Measurements from ENCODE around the gene TRIM46.
"Not testable (repeated sequence)": the region's sequence is repeated elsewhere in the genome, so short reads cannot be mapped to it uniquely, and the experiment has no call there.

The TRIM46 gene

GRCh38 chr1:155167166-155168104, 6.2 kb upstream of the TRIM46 start:
- H3K4me3 ChIP-seq (ENCODE audit: low read depth, low read length) = no peak overlapping the region
- peak; percentile 87 for TF ChIP-seq CTCF (IDR thresholded peaks at IDR 0.05; ENCODE audit: insufficient read depth, low read length, missing control alignments)
- ChIA-PET POLR2A (interaction anchor here (0.5 to 1.6 kb wide), 3 partner anchors 70 to 139 kb away, joined by 4 to 6 read pairs (median 4); no protein-coding TSS in a partner anchor), CTCF (interaction anchor here (0.6 to 14.6 kb wide), 27 partner anchors 7 to 1332 kb away, joined by 3 to 457 read pairs (median 6); partner anchors contain the start of gene DPM3)
- no peak for DNase-seq (ENCODE audit: low read depth, low spot score)

GRCh38 chr1:155168105-155168445, 5.6 kb upstream of the TRIM46 start:
- not testable (repeated sequence) for H3K4me3 ChIP-seq (ENCODE audit: low read depth, low read length); DNase-seq (ENCODE audit: low read depth, low spot score)
- CTCF ChIA-PET = interaction anchor here (0.7 to 14.6 kb wide), 24 partner anchors 9 to 523 kb away, joined by 3 to 457 read pairs (median 6); partner anchors contain the start of gene DPM3
- POLR2A ChIA-PET = interaction anchor here (1.0 to 1.6 kb wide), 2 partner anchors 70 to 76 kb away, joined by 4 to 6 read pairs; no protein-coding TSS in a partner anchor

- no peak overlapping the region for H3K4me3 ChIP-seq (ENCODE audit: low read depth, low read length)
- ChIA-PET POLR2A (interaction anchor here (1.0 to 1.6 kb wide), 2 partner anchors 71 to 77 kb away, joined by 4 to 6 read pairs; no protein-coding TSS in a partner anchor), CTCF (interaction anchor here (0.6 to 14.6 kb wide), 25 partner anchors 9 to 523 kb away, joined by 3 to 457 read pairs (median 6); partner anchors contain the start of gene DPM3)
- no peak for DNase-seq (ENCODE audit: low read depth, low spot score)
- no peak for TF ChIP-seq CTCF (IDR thresholded peaks at IDR 0.05; ENCODE audit: insufficient read depth, low read length, missing control alignments)
These were observed 5.0 kb upstream of the TRIM46 start for GRCh38 chr1:155168456-155169210.

- ChIA-PET POLR2A (no interaction called here), CTCF (interaction anchor here (1.1 to 14.6 kb wide), 9 partner anchors 11 to 118 kb away, joined by 3 to 457 read pairs (median 12); partner anchors contain the start of gene ADAM15)
- DNase-seq (ENCODE audit: low read depth, low spot score) = no peak
- TF ChIP-seq CTCF (IDR thresholded peaks at IDR 0.05; ENCODE audit: insufficient read depth, low read length, missing control alignments) = no peak
- no peak overlapping the region for H3K4me3 ChIP-seq (ENCODE audit: low read depth, low read length)
These were observed 4.1 kb upstream of the TRIM46 start for GRCh38 chr1:155169541-155169940.

- ChIA-PET CTCF (interaction anchor here (0.6 to 14.6 kb wide), 9 partner anchors 22 to 126 kb away, joined by 3 to 457 read pairs (median 5); partner anchors contain the start of gene ADAM15), POLR2A (no interaction called here)
- no peak overlapping the region for H3K4me3 ChIP-seq (ENCODE audit: low read depth, low read length)
- DNase-seq (ENCODE audit: low read depth, low spot score) = no peak
- TF ChIP-seq CTCF (IDR thresholded peaks at IDR 0.05; ENCODE audit: insufficient read depth, low read length, missing control alignments) = no peak
These were observed 3.4 kb upstream of the TRIM46 start for GRCh38 chr1:155170101-155170785.

GRCh38 chr1:155170806-155171205, 2.8 kb upstream of the TRIM46 start:
- no peak for TF ChIP-seq CTCF (IDR thresholded peaks at IDR 0.05; ENCODE audit: insufficient read depth, low read length, missing control alignments)
- POLR2A ChIA-PET = no interaction called here
- no peak overlapping the region for H3K4me3 ChIP-seq (ENCODE audit: low read depth, low read length)
- DNase-seq (ENCODE audit: low read depth, low spot score) = no peak
- CTCF ChIA-PET = interaction anchor here (0.6 to 14.6 kb wide), 8 partner anchors 10 to 127 kb away, joined by 3 to 457 read pairs (median 4); no protein-coding TSS in a partner anchor
